SU-DHL-6 (cell line): Measurements from ENCODE around the gene SCARB2.

Experiments
- H2AFZ ChIP-seq: fragments of 200-600 bp; sonication (generic); 2 replicates; pipeline ENCODE4 v1.6.1; 2014; ENCODE audit warnings: low read depth, mild to moderate bottlenecking, moderate library complexity, mixed read lengths, antibody characterized with exemption, low read length; ENCODE audit not compliant: severe bottlenecking
- H3F3A ChIP-seq: fragments of 200-600 bp; shearing (Covaris generic); 2 replicates; pipeline ENCODE4 v1.6.0; 2016; ENCODE audit warnings: antibody characterized with exemption, mild to moderate bottlenecking; ENCODE audit not compliant: insufficient read depth
- H3K27ac ChIP-seq: fragments of 200-600 bp; sonication (generic); 2 replicates; pipeline ENCODE4 v1.5.1; 2016; ENCODE audit warnings: low read depth, mild to moderate bottlenecking, low read length, moderate library complexity, mixed read lengths
- H3K27me3 ChIP-seq: fragments of 200-600 bp; sonication (generic), shearing (Covaris generic); 2 replicates; pipeline ENCODE4 v1.6.0; 2014; ENCODE audit warnings: mild to moderate bottlenecking, low read length
- H3K36me3 ChIP-seq: fragments of 200-600 bp; sonication (generic); 2 replicates; pipeline ENCODE4 v1.6.1; 2014; ENCODE audit warnings: mild to moderate bottlenecking, low read length, mixed read lengths
- H3K4me2 ChIP-seq: fragments of 300-600, 200-600 bp; shearing (Covaris generic), sonication (generic); 2 replicates; pipeline ENCODE4 v1.6.0; 2014; ENCODE audit warnings: low read length, low read depth, mild to moderate bottlenecking; ENCODE audit not compliant: poor library complexity, severe bottlenecking
- H3K4me3 ChIP-seq: fragments of 200-600 bp; sonication (generic); 2 replicates; pipeline ENCODE4 v1.5.1; 2014; ENCODE audit warnings: antibody characterized with exemption, low read length, mild to moderate bottlenecking, mixed read lengths; ENCODE audit not compliant: insufficient read depth, poor library complexity, severe bottlenecking
- H3K79me2 ChIP-seq: fragments of 200-600 bp; sonication (generic); 2 replicates; pipeline ENCODE4 v1.6.1; 2014; ENCODE audit warnings: mild to moderate bottlenecking, low read length, moderate library complexity; ENCODE audit not compliant: insufficient read depth
- H3K9ac ChIP-seq: fragments of 200-600 bp; sonication (generic); 2 replicates; pipeline ENCODE4 v1.7.0; 2014; ENCODE audit warnings: mild to moderate bottlenecking, low read length
- H3K9me2 ChIP-seq: fragments of 200-600 bp; sonication (generic); replicated peaks from 2 replicates; pipeline ENCODE4 v1.6.1; 2014; ENCODE audit warnings: low read length; ENCODE audit not compliant: insufficient read depth
- H3K9me3 ChIP-seq: fragments of 200-600 bp; sonication (generic); 2 replicates; pipeline ENCODE4 v1.6.1; 2014; ENCODE audit warnings: low read length, mixed read lengths; ENCODE audit not compliant: insufficient read depth
- H4K20me1 ChIP-seq: fragments of 200-600 bp; sonication (generic); 2 replicates; pipeline ENCODE4 v1.6.1; 2014; ENCODE audit warnings: low read depth, mild to moderate bottlenecking, antibody characterized with exemption, low read length, moderate library complexity, mixed read lengths
- EZH2phosphoT487 ChIP-seq: fragments of 200-600 bp; sonication (generic), shearing (Covaris generic); conservative IDR thresholded peaks from 2 replicates; pipeline ENCODE4 v1.6.1; 2018; ENCODE audit warnings: mild to moderate bottlenecking, antibody characterized with exemption, low read length, moderate library complexity, mixed read lengths
- TF ChIP-seq, protein P1 (sequence below): fragments of 200-600 bp; sonication (generic); IDR thresholded peaks from one replicate; pipeline ENCODE4 v1.5.1; 2017; ENCODE audit warnings: antibody characterized with exemption, mild to moderate bottlenecking, low read length, moderate library complexity; ENCODE audit not compliant: insufficient read depth, poor library complexity, severe bottlenecking

Gene SCARB2

GRCh38 chr4:76200771-76201231 is 12.8 kb downstream of the SCARB2 start:
- TF ChIP-seq EZH2phosphoT487: no peak
- TF ChIP-seq, protein P1, sequence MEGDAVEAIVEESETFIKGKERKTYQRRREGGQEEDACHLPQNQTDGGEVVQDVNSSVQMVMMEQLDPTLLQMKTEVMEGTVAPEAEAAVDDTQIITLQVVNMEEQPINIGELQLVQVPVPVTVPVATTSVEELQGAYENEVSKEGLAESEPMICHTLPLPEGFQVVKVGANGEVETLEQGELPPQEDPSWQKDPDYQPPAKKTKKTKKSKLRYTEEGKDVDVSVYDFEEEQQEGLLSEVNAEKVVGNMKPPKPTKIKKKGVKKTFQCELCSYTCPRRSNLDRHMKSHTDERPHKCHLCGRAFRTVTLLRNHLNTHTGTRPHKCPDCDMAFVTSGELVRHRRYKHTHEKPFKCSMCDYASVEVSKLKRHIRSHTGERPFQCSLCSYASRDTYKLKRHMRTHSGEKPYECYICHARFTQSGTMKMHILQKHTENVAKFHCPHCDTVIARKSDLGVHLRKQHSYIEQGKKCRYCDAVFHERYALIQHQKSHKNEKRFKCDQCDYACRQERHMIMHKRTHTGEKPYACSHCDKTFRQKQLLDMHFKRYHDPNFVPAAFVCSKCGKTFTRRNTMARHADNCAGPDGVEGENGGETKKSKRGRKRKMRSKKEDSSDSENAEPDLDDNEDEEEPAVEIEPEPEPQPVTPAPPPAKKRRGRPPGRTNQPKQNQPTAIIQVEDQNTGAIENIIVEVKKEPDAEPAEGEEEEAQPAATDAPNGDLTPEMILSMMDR: no peak
- Histone ChIP-seq H3K36me3 (no peaks in the 10 kb centered on the region), H3K27ac (no peak overlapping the region), H3K9me2 (no peaks in the 10 kb centered on the region), H4K20me1 (no peaks in the 10 kb centered on the region), H3K27me3 (no peaks in the 10 kb centered on the region), H3K9ac (no peak overlapping the region), H3K4me3 (no peak overlapping the region), H3K79me2 (no peaks in the 10 kb centered on the region), H3K4me2 (no peak overlapping the region), H3K9me3 (no peaks in the 10 kb centered on the region), H2AFZ (no peak overlapping the region), H3F3A (no peaks in the 10 kb centered on the region)

DNA sequence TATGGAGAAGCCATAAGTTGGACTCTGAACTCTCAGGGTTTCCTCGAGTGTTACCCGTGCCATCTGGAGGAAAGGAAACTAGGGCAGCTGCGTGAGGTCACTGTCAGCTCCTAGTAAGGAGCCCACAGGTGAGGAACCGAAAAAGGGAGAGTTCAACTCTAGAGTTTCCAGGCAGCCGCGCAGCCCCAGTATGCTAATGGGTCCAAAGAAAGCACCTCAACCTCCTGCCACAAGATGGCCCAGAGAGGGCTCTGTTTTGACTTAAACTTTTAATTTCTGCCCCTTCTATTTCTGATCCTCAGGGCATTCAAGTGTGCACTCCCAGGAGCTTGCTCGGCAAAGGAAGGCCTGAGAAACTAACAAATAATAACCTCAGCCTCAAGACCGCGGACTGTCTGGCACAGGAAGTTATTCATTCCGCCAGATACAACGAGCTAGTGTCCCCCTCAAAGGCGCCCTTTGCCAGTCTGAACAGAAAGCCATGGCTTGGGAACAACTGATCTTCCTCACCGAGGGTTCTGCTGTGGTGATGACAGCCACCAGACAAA is 13.9 kb downstream of the SCARB2 start:
- Histone ChIP-seq H3K9me2 (no peaks in the 10 kb centered on the region), H3K4me3 (no peak overlapping the region), H3K9ac (no peak overlapping the region), H2AFZ (no peak overlapping the region), H3K9me3 (no peaks in the 10 kb centered on the region), H3K36me3 (no peaks in the 10 kb centered on the region), H3F3A (no peaks in the 10 kb centered on the region), H3K4me2 (no peak overlapping the region), H4K20me1 (no peaks in the 10 kb centered on the region), H3K27ac (no peak overlapping the region), H3K27me3 (no peaks in the 10 kb centered on the region), H3K79me2 (no peaks in the 10 kb centered on the region)
- TF ChIP-seq EZH2phosphoT487: no peak
- TF ChIP-seq, protein P1: no peak

DNA sequence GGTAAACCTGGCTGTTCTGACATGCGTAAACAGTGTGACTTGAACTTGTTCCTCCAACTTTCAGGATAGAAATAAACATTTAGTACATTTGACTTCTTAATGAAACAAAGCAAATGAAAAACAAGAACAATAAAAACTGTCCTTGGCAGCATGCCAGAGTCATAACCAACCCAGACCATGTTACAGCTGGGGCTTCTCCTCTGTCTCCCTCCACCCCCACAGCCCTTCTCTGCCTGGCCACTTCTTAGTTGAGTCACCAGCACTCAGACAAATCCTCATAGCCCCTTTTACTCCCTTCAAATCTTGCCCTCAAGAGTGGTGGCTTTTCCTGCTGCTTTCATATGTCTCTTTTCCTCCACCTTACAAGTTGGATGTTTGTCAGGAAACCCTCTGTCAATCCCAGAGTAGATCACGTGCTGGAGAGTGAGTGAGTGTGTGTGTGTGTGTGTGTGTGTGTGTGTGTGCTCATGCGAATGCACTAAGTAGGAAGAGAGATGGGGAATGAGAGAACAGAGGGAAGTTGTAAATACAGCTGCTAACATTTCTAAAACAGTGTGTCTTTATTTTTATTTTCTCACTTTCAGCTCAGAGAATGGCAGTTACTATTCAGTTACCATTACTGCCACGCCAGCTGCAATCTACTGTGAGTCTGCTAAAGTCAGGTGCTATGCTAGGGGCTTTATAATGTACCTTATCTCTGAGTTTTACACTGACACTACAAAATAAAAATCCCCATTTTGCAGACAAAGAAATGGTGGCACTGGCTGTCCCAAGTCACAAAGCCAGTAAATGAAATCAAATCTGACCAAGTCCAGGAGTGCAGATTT is 15.0 kb downstream of the SCARB2 start:
- H3K27ac ChIP-seq: no peak overlapping the region
- no peaks in the 10 kb centered on the region for H3K27me3 ChIP-seq
- no peak overlapping the region for H3K9ac ChIP-seq
- H3K36me3 ChIP-seq: no peaks in the 10 kb centered on the region
- H2AFZ ChIP-seq: no peak overlapping the region
- H3K9me2 ChIP-seq: no peaks in the 10 kb centered on the region
- H3K4me2 ChIP-seq: no peak overlapping the region
- H3K9me3 ChIP-seq: no peaks in the 10 kb centered on the region
- no peaks in the 10 kb centered on the region for H3F3A ChIP-seq
- H3K79me2 ChIP-seq: no peaks in the 10 kb centered on the region
- H3K4me3 ChIP-seq: no peak overlapping the region
- TF ChIP-seq EZH2phosphoT487: no peak
- TF ChIP-seq, protein P1: no peak
- H4K20me1 ChIP-seq: no peaks in the 10 kb centered on the region
